22Rv1 (cell line): ENCODE measurements around the gene TADA2A.

ENCODE experiments used
- ZFX ChIP-seq: fragments of 450-650 bp; IDR thresholded peaks from 2 replicates; pipeline ENCODE4 v1.6.1; 2017; ENCODE audit warnings: antibody characterized with exemption, borderline replicate concordance
- TF ChIP-seq, protein P1 (sequence below): fragments of 450-650 bp; IDR thresholded peaks from 2 replicates; pipeline ENCODE4 v1.5.1; 2017; ENCODE audit warnings: mild to moderate bottlenecking

GRCh38 chr17:37406635-37407461, at the start of gene TADA2A, which contains the start of gene ACACA:
- TF ChIP-seq, protein P1, sequence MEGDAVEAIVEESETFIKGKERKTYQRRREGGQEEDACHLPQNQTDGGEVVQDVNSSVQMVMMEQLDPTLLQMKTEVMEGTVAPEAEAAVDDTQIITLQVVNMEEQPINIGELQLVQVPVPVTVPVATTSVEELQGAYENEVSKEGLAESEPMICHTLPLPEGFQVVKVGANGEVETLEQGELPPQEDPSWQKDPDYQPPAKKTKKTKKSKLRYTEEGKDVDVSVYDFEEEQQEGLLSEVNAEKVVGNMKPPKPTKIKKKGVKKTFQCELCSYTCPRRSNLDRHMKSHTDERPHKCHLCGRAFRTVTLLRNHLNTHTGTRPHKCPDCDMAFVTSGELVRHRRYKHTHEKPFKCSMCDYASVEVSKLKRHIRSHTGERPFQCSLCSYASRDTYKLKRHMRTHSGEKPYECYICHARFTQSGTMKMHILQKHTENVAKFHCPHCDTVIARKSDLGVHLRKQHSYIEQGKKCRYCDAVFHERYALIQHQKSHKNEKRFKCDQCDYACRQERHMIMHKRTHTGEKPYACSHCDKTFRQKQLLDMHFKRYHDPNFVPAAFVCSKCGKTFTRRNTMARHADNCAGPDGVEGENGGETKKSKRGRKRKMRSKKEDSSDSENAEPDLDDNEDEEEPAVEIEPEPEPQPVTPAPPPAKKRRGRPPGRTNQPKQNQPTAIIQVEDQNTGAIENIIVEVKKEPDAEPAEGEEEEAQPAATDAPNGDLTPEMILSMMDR: no peak
- no peak for TF ChIP-seq ZFX
